Activated effector memory CD4-positive, alpha-beta T cell treated with anti-CD3 and anti-CD28 coated beads, Interleukin-2, amount 50 U/mL, for 16 hours (primary cell): ENCODE results near the gene CRYGA.

Experiments used
- DNase-seq: peaks from one replicate; pipeline ENCODE4 v3.0.0-alpha.2; 2020

The CRYGA gene

GRCh38 chr2:208163489-208163888, at the start of gene CRYGA:
Gene CRYGA, minus strand, starts transcription at chr2:208163589. Its CDS starts 33 bp downstream, at chr2:208163556.
- DNase-seq: no peak

- DNase-seq: no peak
These were observed 47.5 kb upstream of the CRYGA start for GRCh38 chr2:208210688-208211451.

- DNase-seq: no peak
These were observed 45.1 kb upstream of the CRYGA start for GRCh38 chr2:208208335-208209085.

GRCh38 chr2:208207769-208208168, 44.4 kb upstream of the CRYGA start:
- no peak for DNase-seq

- DNase-seq: no peak
These were observed 40.8 kb upstream of the CRYGA start for GRCh38 chr2:208204166-208204565.

GRCh38 chr2:208195531-208195930, 32.1 kb upstream of the CRYGA start:
- no peak for DNase-seq

- DNase-seq: no peak
These were observed 29.3 kb upstream of the CRYGA start for GRCh38 chr2:208192611-208193236.

GRCh38 chr2:208189810-208190503, 26.6 kb upstream of the CRYGA start, which contains the start of gene C2orf80:
Gene C2orf80, minus strand, starts transcription at chr2:208190030. Its CDS starts 3,044 bp downstream, at chr2:208186986.
- DNase-seq: no peak

- no peak for DNase-seq
These were observed 25.9 kb upstream of the CRYGA start for GRCh38 chr2:208189069-208189809.

GRCh38 chr2:208186893-208187292, 23.5 kb upstream of the CRYGA start:
- no peak for DNase-seq

- DNase-seq: no peak
These were observed 23.1 kb upstream of the CRYGA start for GRCh38 chr2:208186465-208186864.

GRCh38 chr2:208183972-208184705, 20.8 kb upstream of the CRYGA start:
- DNase-seq: no peak

GRCh38 chr2:208183526-208183925, 20.1 kb upstream of the CRYGA start:
- DNase-seq: no peak

- DNase-seq: no peak
These were observed 19.4 kb upstream of the CRYGA start for GRCh38 chr2:208182835-208183234.

- no peak for DNase-seq
These were observed 15.7 kb upstream of the CRYGA start for GRCh38 chr2:208179028-208179609.

- no peak for DNase-seq
These were observed 12.4 kb upstream of the CRYGA start for GRCh38 chr2:208175840-208176153.

- DNase-seq: peak; percentile 79
These were observed 11.9 kb upstream of the CRYGA start for GRCh38 chr2:208175069-208175839.

GRCh38 chr2:208174144-208174543, 10.8 kb upstream of the CRYGA start:
- DNase-seq: no peak

GRCh38 chr2:208172125-208172524, 8.7 kb upstream of the CRYGA start:
- no peak for DNase-seq

- no peak for DNase-seq
These were observed 1.8 kb upstream of the CRYGA start for GRCh38 chr2:208164951-208165755.
